Gastroesophageal sphincter (tissue), 3 donors: ENCODE results near the gene ADCY2.

Experiments used
- EP300 ChIP-seq: sonication (generic); formaldehyde crosslinking; IDR thresholded peaks from one replicate; pipeline ENCODE4 v1.6.1; 2017; ENCODE audit warnings: antibody characterized with exemption, mild to moderate bottlenecking
- POLR2A ChIP-seq, 2 donors: fragments of 450-650 bp; IDR thresholded peaks; one replicate each; pipeline ENCODE4 v1.6.1; 2017; ENCODE audit warnings: antibody characterized with exemption in 2 of 2, mild to moderate bottlenecking in 2 of 2, moderate library complexity in 1 of 2
- POLR2AphosphoS5 ChIP-seq: sonication (generic); formaldehyde crosslinking; IDR thresholded peaks from one replicate; pipeline ENCODE4 v1.6.1; 2017; ENCODE audit warnings: antibody characterized with exemption
- TF ChIP-seq, protein P1 (sequence below), 4 experiments: fragments of 200-600 bp in 2 of 4; fragments of 450-650 bp in 2 of 4; sonication (generic) in 1 of 4; IDR thresholded peaks; one replicate each; pipeline ENCODE4 v1.5.1; 2017 to 2019; ENCODE audit warnings: antibody characterized with exemption in 4 of 4, mild to moderate bottlenecking in 2 of 4, moderate library complexity in 2 of 4

GRCh38 chr5:7515284-7515914 lies 119.5 kb downstream of the ADCY2 start:
- TF ChIP-seq POLR2A (IDR thresholded peaks at IDR 0.05): no peak
- TF ChIP-seq, protein P1, sequence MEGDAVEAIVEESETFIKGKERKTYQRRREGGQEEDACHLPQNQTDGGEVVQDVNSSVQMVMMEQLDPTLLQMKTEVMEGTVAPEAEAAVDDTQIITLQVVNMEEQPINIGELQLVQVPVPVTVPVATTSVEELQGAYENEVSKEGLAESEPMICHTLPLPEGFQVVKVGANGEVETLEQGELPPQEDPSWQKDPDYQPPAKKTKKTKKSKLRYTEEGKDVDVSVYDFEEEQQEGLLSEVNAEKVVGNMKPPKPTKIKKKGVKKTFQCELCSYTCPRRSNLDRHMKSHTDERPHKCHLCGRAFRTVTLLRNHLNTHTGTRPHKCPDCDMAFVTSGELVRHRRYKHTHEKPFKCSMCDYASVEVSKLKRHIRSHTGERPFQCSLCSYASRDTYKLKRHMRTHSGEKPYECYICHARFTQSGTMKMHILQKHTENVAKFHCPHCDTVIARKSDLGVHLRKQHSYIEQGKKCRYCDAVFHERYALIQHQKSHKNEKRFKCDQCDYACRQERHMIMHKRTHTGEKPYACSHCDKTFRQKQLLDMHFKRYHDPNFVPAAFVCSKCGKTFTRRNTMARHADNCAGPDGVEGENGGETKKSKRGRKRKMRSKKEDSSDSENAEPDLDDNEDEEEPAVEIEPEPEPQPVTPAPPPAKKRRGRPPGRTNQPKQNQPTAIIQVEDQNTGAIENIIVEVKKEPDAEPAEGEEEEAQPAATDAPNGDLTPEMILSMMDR (IDR thresholded peaks at IDR 0.05): no peak
- no peak for TF ChIP-seq EP300
- no peak for TF ChIP-seq POLR2AphosphoS5
